Fibroblast of mammary gland (primary cell): ENCODE data around the gene NUDC.

ENCODE experiments used
- DNase-seq: peaks from one replicate; pipeline ENCODE4 v3.0.0-alpha.2; 2010; ENCODE audit warnings: low read depth
- H3K4me3 ChIP-seq: 2 replicates; pipeline ENCODE4 v1.5.1; 2011; ENCODE audit warnings: low read depth, mild to moderate bottlenecking, low read length, moderate library complexity; ENCODE audit not compliant: control insufficient read depth
- CTCF ChIP-seq: conservative IDR thresholded peaks from 2 replicates; pipeline ENCODE4 v1.5.1; 2011; ENCODE audit warnings: low read depth, low read length, inconsistent platforms; ENCODE audit not compliant: control insufficient read depth, insufficient read depth

Gene NUDC

GRCh38 chr1:26971590-26971989 is 50.0 kb downstream of the NUDC start:
- no peak for DNase-seq
- H3K4me3 ChIP-seq, result no peak overlapping the region
- TF ChIP-seq CTCF, result no peak

GRCh38 chr1:26972390-26972789 is 50.8 kb downstream of the NUDC start:
- TF ChIP-seq CTCF, result no peak
- DNase-seq, result peak; percentile 54
- no peak overlapping the region for H3K4me3 ChIP-seq

GRCh38 chr1:26972821-26973220 is 51.3 kb downstream of the NUDC start:
- no peak for TF ChIP-seq CTCF
- DNase-seq, result no peak
- H3K4me3 ChIP-seq, result no peak overlapping the region

GRCh38 chr1:26976621-26977510 is 55.3 kb downstream of the NUDC start:
- no peak for TF ChIP-seq CTCF
- no peak overlapping the region for H3K4me3 ChIP-seq
- no peak for DNase-seq

- no peak for TF ChIP-seq CTCF
- no peak overlapping the region for H3K4me3 ChIP-seq
- DNase-seq, result no peak
Measured at GRCh38 chr1:26978901-26979300, 57.4 kb downstream of the NUDC start.

- no peak for TF ChIP-seq CTCF
- no peak for DNase-seq
- H3K4me3 ChIP-seq, result no peak overlapping the region
Measured at GRCh38 chr1:26981146-26981846, 59.8 kb downstream of the NUDC start.

GRCh38 chr1:26983863-26984262 is 62.3 kb downstream of the NUDC start:
- TF ChIP-seq CTCF, result no peak
- DNase-seq, result peak; percentile 37
- H3K4me3 ChIP-seq, result no peak overlapping the region
